NCI-H82 (cell line): ENCODE data around the gene PTGES2.
"Not testable (repeated sequence)": the region's sequence is repeated elsewhere in the genome, so short reads cannot be mapped to it uniquely, and the experiment has no call there.

Experiments
- DNase-seq: peaks from one replicate; lab custom pipeline; 2025; lab: John Stamatoyannopoulos, UW

PTGES2 gene

GRCh38 chr9:128118971-128119665, 8.4 kb downstream of the PTGES2 start:
- peak; percentile 23 for DNase-seq

- DNase-seq = no peak
These were observed 9.1 kb downstream of the PTGES2 start for GRCh38 chr9:128118472-128118857.

GRCh38 chr9:128117613-128118471, 9.7 kb downstream of the PTGES2 start:
- DNase-seq = peak; percentile 92

GRCh38 chr9:128116104-128117083, 11.1 kb downstream of the PTGES2 start:
- DNase-seq = no peak

DNA sequence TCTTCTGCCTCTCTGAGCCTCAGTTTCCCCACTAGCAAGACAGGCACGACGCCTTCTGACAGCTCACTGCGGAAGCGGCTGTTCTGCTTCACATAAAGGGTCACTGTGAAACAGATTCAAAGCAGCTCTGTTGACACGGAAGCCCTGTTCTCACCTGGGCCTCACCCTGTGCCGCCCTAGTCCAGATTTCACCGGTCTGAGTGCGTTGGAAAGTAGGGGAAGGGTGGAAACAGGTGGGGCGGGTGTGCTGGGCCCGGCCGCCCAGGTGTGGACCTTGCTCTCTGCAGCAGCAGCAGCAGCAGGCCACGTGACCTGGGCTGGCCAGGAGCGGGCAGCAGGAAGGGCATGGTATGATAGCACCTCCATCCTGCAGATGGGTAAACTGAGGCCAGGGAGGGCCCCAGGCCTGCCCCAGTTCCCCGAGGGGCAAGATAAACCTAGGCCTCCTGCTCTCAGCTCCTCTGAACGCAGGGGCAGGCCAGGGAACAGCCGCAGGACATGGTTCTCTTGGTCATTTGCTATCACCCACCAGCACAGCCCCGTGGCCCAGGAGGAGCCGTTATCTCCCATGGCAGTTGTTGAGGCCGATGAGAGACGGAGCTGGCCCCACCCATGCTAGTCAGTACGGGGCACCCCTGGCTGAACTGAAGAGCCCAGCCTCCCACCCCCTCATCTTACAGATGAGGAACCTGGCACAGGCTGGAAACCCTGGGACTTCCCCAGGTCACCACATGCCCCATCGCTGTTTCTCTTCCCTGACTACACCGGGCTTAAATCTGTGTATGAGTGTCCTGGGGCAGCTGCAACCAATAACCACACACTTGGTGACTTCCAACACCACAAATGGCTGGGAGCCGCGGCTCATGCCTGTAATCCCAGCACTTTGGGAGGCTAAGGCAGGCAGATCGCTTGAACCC, 12.1 kb downstream of the PTGES2 start:
- no peak for DNase-seq

DNA sequence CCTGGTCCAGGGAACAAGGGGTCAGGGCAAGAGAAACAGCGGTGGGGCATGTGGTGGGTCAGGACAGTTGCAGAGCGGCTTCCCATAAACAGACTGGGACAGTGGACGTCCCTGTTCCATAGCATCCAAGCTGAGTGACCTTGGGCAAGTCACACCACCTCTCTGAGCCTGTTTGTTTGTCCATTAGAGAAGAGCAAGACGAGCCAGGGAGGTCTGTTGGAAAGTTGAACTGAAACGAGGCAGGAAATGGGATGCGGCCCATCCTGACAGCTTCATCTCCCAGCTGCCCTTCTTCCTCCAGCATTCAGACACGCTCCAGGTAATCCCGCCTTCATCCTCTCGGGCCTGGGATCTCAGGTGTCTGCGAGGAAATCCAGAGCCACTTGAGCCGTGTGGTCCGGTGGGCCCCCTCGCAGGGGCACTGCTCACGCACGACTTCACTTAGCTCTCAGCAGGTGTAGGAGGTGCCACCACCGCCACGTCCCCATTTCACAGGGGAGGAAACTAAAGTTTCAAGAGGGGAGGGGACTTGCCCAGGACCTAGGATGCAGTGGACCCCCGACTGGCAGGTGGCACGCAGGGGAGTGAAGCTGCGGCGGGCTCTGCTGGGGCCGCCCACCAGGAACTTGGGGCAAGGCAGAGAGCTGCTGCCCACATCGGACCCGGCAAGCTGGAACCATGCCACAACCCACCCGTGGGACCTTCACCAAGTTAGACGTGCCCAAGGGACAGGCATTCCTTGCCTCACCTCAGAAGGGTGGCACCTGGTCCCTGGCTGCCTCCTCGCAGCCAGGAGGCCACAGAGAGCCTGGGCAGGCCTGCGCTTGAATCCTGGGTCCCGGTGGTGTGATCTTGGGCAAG, 13.0 kb downstream of the PTGES2 start:
- DNase-seq = no peak

DNA sequence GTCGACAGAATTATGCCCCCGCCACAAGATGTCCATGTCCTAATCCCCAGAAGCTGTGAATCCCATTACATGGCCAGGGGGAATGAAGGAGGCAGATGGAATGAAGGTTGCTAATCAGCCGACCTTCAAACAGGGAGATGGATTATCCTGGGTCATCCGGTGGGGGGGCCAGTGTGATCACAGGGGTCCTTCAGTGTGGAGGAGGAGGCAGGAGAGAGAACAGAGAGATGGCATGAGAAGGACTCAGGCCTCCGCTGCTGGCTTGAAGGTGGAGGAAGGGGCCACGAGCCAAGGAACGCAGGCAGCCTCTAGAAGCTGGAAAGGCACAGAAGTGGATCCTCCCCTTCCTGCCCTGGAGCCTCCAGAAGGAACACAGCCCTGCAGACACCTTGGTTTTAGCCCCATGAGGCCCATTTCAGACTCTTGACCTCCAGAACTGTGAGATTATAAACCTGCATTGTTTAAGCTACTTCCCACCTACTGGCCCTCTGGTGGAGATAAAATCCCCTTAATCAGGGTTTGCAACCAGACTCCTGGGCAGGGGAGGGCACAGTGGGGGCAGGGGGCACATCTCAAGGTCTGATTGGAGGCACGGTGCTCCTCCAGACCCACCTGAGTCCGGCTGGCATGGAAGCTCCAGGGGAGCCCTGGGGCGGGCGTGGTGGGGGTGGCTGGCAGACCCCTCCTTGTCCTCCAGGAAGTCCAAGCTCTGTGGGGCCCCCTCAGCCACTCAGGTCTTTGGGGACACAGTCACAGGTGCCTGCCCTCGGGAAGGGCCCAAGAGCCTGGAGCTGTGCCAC, 13.8 kb downstream of the PTGES2 start:
- peak; percentile 97 for DNase-seq

- DNase-seq = not testable (repeated sequence)
These were observed 15.8 kb downstream of the PTGES2 start for GRCh38 chr9:128111726-128112125.

DNA sequence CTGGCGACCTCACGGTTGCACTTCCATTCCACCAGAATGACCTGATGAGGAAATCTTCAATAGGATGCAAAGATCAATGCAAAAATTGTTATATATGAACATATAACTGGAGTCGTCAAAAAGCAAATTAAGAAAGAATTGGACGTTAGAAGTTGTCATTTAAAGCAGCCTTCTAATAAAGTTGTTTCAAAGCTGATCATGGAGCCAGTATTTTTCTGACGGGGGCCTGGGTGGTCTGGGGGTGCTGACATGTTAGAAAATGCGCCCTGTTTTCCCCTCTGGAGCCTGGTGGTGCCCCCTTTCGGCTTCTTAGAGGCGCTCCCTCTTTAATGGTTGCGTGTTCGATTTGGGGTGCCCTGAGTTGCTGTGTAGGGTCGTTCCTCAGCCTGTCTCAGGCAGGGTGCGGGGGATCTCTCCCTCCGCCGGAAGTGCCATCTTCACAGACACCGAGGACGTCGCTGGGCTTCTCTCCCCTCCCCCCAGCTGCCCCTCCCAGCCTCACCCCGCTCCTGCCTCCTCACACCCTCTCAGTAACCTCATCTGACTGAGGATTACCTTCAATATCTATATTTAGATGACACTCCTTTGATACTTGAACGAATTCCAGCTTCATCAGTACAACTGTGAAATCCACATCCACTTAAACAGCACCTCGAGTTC, 18.3 kb downstream of the PTGES2 start:
- DNase-seq = peak; percentile 29

DNA sequence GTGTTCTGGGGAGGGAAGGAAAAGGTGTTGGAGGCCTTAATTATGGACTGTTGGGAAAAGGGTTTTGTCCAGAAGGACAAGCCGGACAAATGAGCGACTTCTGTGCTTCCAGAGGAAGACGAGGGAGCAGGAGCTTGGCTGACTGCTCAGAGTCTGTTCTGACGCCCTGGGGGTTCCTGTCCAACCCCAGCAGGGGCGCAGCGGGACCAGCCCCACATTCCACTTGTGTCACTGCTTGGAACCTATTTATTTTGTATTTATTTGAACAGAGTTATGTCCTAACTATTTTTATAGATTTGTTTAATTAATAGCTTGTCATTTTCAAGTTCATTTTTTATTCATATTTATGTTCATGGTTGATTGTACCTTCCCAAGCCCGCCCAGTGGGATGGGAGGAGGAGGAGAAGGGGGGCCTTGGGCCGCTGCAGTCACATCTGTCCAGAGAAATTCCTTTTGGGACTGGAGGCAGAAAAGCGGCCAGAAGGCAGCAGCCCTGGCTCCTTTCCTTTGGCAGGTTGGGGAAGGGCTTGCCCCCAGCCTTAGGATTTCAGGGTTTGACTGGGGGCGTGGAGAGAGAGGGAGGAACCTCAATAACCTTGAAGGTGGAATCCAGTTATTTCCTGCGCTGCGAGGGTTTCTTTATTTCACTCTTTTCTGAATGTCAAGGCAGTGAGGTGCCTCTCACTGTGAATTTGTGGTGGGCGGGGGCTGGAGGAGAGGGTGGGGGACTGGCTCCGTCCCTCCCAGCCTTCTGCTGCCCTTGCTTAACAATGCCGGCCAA, 19.1 kb downstream of the PTGES2 start:
- DNase-seq = no peak

DNA sequence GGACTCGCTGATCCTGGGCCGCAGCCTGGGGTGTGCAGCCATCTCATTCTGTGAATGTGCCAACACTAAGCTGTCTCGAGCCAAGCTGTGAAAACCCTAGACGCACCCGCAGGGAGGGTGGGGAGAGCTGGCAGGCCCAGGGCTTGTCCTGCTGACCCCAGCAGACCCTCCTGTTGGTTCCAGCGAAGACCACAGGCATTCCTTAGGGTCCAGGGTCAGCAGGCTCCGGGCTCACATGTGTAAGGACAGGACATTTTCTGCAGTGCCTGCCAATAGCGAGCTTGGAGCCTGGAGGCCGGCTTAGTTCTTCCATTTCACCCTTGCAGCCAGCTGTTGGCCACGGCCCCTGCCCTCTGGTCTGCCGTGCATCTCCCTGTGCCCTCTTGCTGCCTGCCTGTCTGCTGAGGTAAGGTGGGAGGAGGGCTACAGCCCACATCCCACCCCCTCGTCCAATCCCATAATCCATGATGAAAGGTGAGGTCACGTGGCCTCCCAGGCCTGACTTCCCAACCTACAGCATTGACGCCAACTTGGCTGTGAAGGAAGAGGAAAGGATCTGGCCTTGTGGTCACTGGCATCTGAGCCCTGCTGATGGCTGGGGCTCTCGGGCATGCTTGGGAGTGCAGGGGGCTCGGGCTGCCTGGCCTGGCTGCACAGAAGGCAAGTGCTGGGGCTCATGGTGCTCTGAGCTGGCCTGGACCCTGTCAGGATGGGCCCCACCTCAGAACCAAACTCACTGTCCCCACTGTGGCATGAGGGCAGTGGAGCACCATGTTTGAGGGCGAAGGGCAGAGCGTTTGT, 19.9 kb downstream of the PTGES2 start:
- DNase-seq = no peak

DNA sequence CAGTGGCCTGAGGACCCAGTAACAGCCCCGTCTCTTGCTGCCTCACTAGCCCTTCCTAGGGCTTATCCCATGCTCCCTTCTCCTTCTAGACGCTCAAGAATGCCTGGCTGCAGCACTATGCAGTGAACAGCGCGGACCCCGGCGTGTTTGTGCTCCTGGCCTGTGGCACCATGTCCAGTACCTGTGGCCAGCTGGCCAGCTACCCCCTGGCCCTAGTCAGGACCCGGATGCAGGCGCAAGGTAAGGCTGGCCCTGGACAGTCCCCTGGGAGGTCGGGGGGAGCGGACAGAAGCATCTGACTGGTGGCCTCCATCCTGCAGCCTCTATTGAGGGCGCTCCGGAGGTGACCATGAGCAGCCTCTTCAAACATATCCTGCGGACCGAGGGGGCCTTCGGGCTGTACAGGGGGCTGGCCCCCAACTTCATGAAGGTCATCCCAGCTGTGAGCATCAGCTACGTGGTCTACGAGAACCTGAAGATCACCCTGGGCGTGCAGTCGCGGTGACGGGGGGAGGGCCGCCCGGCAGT, 20.5 kb downstream of the PTGES2 start:
- DNase-seq = no peak

- DNase-seq = no peak
These were observed 21.2 kb downstream of the PTGES2 start for GRCh38 chr9:128106181-128106939.

DNA sequence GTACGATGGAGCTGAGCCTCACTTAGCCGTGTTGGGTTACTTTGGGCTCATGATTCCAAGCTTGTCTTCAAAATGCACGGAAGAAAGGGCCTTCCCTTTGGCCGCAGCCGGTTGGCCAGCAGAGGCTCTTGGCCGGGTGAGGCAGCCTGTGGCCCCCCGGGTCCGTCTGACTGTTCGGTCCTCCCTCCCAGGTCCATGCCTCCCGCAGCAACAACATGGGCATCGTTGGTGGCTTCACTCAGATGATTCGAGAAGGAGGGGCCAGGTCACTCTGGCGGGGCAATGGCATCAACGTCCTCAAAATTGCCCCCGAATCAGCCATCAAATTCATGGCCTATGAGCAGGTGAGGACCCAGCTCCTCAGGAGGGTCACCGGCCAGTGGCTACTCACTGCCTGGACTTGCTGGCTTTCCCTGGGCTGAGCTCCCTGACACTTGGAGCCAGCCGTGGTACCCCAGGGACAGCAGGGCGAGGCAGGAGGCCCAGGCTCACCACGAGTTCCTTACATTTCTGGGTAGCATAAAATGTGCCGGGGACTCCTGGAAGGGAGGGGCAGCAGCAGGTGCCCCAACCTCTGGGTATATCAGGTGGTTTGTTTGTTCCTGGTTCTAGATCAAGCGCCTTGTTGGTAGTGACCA, 21.9 kb downstream of the PTGES2 start:
- no peak for DNase-seq

DNA sequence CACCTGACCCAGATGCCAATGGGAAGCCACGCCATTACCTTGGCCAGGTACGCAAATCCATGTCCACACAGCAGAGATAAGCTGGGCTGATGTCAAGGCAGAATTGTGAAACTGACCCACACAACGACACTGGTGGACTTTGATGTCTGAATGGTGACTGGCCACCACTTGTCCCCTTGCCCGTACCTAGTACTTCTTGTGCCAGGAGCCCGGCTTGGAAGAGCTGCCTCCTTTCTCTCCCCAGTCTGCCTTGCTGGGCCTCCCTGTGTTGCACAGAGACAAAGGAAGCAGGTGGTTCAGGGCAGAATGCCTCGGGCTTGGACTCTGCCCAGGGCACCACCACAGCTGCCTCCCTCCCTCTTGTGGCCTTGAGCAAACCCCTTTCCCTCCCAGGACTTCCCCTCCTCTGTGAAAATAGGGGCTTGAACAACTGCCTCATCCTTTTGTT, 23.3 kb downstream of the PTGES2 start:
- DNase-seq = no peak

DNA sequence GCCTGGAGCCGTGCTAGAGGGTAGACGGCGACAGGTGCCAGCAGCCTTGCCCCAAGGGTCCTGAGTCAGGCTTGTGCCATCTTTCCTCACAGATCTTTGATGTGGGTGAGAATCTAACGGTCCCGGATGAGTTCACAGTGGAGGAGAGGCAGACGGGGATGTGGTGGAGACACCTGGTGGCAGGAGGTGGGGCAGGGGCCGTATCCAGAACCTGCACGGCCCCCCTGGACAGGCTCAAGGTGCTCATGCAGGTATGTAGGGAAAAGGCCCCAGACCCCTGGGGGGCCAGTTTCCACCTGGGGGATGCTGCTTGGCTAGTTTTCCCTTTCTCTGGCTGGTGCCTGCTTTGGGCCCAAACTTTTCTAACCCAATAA, 24.0 kb downstream of the PTGES2 start:
- DNase-seq = no peak
